HFF-Myc (cell line): ENCODE results near the gene C21orf58.

Experiments
- DNase-seq: peaks from one replicate; pipeline ENCODE4 v3.0.0-alpha.2; 2011; ENCODE audit warnings: low read depth; ENCODE audit errors: extremely low read depth
- H3K4me3 ChIP-seq: replicated peaks from 2 replicates; pipeline ENCODE4 v1.5.1; 2011; ENCODE audit warnings: low read depth, mild to moderate bottlenecking, control low read depth, low read length
- CTCF ChIP-seq: IDR thresholded peaks from 2 replicates; pipeline ENCODE4 v1.5.1; 2012; ENCODE audit warnings: mild to moderate bottlenecking, low read depth, low read length, control low read depth; ENCODE audit errors: missing control alignments

Gene C21orf58

GRCh38 chr21:46354046-46354445 is 30.4 kb upstream of the C21orf58 start:
- no peak for TF ChIP-seq CTCF
- H3K4me3 ChIP-seq, result no peak overlapping the region
- DNase-seq, result no peak

- no peak for TF ChIP-seq CTCF
- no peak for DNase-seq
- no peak overlapping the region for H3K4me3 ChIP-seq
Observed at GRCh38 chr21:46352913-46353312, 29.2 kb upstream of the C21orf58 start.

GRCh38 chr21:46352164-46352515 is 28.5 kb upstream of the C21orf58 start:
- no peak for DNase-seq
- H3K4me3 ChIP-seq, result no peak overlapping the region
- TF ChIP-seq CTCF, result no peak

- no peak overlapping the region for H3K4me3 ChIP-seq
- TF ChIP-seq CTCF, result no peak
- DNase-seq, result no peak
Observed at GRCh38 chr21:46351476-46352163, 27.9 kb upstream of the C21orf58 start.

GRCh38 chr21:46350981-46351380 is 27.3 kb upstream of the C21orf58 start:
- no peak for TF ChIP-seq CTCF
- DNase-seq, result no peak
- H3K4me3 ChIP-seq, result no peak overlapping the region

GRCh38 chr21:46350571-46350970 is 26.9 kb upstream of the C21orf58 start:
- no peak for TF ChIP-seq CTCF
- H3K4me3 ChIP-seq, result no peak overlapping the region
- DNase-seq, result no peak

GRCh38 chr21:46349134-46349760 is 25.6 kb upstream of the C21orf58 start:
- no peak for TF ChIP-seq CTCF
- no peak for DNase-seq
- no peak overlapping the region for H3K4me3 ChIP-seq
